Measurements from ENCODE around the gene PLEKHF1.

Gene PLEKHF1

GRCh38 chr19:29680937-29681336 lies 15.7 kb downstream of the PLEKHF1 start:
- DNase-seq, result no peak

- no peak for DNase-seq
These were observed 16.4 kb downstream of the PLEKHF1 start for GRCh38 chr19:29681422-29682235.

GRCh38 chr19:29682236-29682895 lies 17.1 kb downstream of the PLEKHF1 start:
- no peak for DNase-seq

GRCh38 chr19:29683009-29683408 lies 17.7 kb downstream of the PLEKHF1 start:
- DNase-seq, result no peak

GRCh38 chr19:29685326-29685725 lies 20.1 kb downstream of the PLEKHF1 start:
- DNase-seq, result no peak

- no peak for DNase-seq
These were observed 21.1 kb downstream of the PLEKHF1 start for GRCh38 chr19:29686285-29686805.

GRCh38 chr19:29687244-29687896 lies 22.1 kb downstream of the PLEKHF1 start:
- DNase-seq, result peak; percentile 43

- DNase-seq, result peak; percentile 1
These were observed 22.9 kb downstream of the PLEKHF1 start for GRCh38 chr19:29687897-29688728.

GRCh38 chr19:29690842-29691241 lies 25.6 kb downstream of the PLEKHF1 start:
- DNase-seq, result peak; percentile 12

GRCh38 chr19:29694161-29694560 lies 28.9 kb downstream of the PLEKHF1 start:
- no peak for DNase-seq

GRCh38 chr19:29694669-29695627 lies 29.7 kb downstream of the PLEKHF1 start:
- DNase-seq, result peak; percentile 91

GRCh38 chr19:29695765-29696564 lies 30.7 kb downstream of the PLEKHF1 start:
- DNase-seq, result peak; percentile 54

GRCh38 chr19:29696565-29696846 lies 31.2 kb downstream of the PLEKHF1 start:
- peak; percentile 54 for DNase-seq

GRCh38 chr19:29697523-29698261 lies 32.4 kb downstream of the PLEKHF1 start:
- no peak for DNase-seq

GRCh38 chr19:29699861-29700260 lies 34.6 kb downstream of the PLEKHF1 start:
- DNase-seq, result no peak

GRCh38 chr19:29700498-29700897 lies 35.2 kb downstream of the PLEKHF1 start:
- DNase-seq, result no peak

GRCh38 chr19:29702161-29702962 lies 37.1 kb downstream of the PLEKHF1 start:
- DNase-seq, result no peak

GRCh38 chr19:29702963-29703320 lies 37.7 kb downstream of the PLEKHF1 start:
- no peak for DNase-seq

Data from NCI-H2171 treated with DMSO at 0.1 percent for 48 hours (cell line).